ENCODE measurements around the gene RESP18.
"Not testable (repeated sequence)": the region's sequence is repeated elsewhere in the genome, so short reads cannot be mapped to it uniquely, and the experiment has no call there.

RESP18 gene

DNA sequence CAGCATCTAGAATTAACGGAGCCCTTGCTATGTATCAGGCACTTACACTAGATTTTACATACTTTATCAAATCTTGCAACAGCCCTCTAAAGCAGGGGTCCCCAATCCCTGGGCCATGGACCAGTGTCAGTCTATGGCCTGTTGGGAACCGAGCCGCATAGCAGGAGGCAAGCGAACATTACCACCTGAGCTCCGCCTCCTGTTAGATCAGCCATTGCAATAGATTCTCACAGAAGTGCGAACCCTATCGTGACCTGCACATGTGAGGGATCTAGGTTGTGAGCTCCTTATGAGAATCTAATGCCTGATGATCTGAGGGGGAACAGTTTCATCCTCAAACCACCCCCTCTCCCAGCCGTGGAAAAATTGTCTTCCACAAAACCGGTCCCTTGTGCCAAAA lies 39.9 kb downstream of the RESP18 start:
- TF ChIP-seq GATA1 (IDR thresholded peaks at IDR 0.05; ENCODE audit: low read depth, low read length) (no peak), POLR2A (IDR thresholded peaks at IDR 0.05; ENCODE audit: low read length) (no peak)

DNA sequence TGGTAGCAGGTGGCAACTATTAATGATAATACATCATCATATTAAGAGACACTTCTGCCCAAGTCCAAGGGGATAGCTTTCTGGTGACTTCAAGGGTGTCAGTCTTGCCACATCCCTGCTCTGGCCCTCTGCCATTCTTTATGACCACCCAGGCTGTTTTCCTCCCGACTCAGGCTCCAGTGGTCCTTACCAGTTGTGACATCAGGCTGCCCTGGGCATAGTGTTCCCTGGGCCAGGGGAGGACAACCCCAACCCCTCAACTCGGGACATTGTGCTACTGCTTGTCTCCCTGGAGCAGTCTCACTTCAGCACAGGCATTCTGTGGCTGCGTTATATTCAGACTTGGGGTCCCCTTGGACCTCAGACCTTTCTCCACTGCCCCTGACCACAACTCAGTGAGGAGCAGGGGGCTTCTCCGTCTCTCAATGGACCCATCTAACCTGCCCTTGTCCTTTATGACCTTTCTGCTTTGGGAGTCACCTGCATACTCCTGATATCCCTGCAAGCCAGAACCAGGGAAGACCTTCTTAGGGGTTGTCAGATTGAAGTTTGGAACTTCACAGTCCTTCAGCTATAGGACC lies 40.5 kb downstream of the RESP18 start:
- no peak for TF ChIP-seq GATA1 (IDR thresholded peaks at IDR 0.05; ENCODE audit: low read depth, low read length)
- no peak for TF ChIP-seq POLR2A (IDR thresholded peaks at IDR 0.05; ENCODE audit: low read length)
- no peak for DNase-seq

More for the DNA sequence above, 39.9 kb downstream of the RESP18 start:
- DNase-seq = no peak

GRCh38 chr2:219291394-219291793 lies 41.1 kb downstream of the RESP18 start:
- TF ChIP-seq GATA1 (IDR thresholded peaks at IDR 0.05; ENCODE audit: low read depth, low read length) (no peak), POLR2A (IDR thresholded peaks at IDR 0.05; ENCODE audit: low read length) (no peak)
- DNase-seq = no peak

DNA sequence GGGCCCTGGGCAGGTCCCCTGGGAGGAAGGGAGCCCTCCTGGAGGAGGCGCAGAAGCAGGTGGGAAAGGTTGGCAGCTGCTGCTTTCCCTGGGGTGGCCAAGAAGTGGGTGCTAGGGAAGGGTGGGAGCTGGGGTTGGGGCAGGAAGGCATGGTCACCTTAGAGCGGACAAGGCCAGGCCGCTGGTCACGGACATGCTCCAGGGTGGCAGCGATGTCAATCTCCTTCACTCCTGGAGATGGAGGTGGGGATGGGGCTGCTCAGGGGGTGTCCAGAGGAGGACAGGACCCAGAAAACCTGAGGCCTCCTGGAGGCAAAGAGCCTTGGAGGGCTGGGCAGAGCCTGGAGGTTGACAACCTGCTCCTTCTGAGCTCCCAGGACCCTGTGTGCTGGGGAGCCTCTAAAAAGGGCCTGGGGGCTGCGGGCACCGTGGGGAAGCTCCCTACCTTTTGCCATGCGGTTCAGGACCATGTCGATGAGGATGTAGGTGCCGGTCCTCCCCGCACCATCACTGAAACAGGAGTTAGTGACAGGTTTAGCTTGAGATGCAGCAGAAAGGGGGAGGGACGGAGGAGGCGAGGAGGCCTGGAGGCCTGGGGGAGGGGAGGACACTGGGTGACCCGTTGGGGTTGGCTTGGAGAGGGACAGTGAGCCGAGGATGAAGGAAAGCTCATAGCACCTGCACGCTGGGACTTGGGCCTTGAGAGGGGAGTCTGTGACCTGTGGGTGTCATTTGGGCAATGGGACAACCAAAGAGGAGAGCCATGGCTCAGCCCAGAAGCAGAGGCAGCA lies 42.0 kb downstream of the RESP18 start:
- TF ChIP-seq POLR2A (IDR thresholded peaks at IDR 0.05; ENCODE audit: low read length) (no peak), GATA1 (IDR thresholded peaks at IDR 0.05; ENCODE audit: low read depth, low read length) (no peak)
- DNase-seq = no peak

GRCh38 chr2:219289537-219290361 lies 42.8 kb downstream of the RESP18 start:
- DNase-seq = peak; percentile 89 to 95
- TF ChIP-seq GATA1 (IDR thresholded peaks at IDR 0.05; ENCODE audit: low read depth, low read length) (no peak), POLR2A (IDR thresholded peaks at IDR 0.05; ENCODE audit: low read length) (no peak)

DNA sequence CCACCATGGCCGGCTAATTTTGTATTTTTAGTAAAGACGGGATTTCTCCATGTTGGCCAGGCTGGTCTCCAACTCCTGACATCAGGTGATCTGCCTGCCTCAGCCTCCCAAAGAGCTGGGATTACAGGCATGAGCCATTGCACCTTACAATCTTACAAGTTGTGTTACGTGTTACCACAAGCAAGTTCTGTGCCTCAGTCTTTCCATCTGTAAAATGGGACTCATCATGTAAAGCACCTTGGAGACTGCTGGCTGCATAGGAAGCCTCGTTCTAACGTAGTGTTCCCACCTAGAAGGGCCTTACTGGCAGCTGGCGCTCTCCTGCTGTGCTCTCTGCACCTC lies 43.4 kb downstream of the RESP18 start:
- DNase-seq = no peak
- TF ChIP-seq GATA1 (IDR thresholded peaks at IDR 0.05; ENCODE audit: low read depth, low read length) = no peak
- TF ChIP-seq POLR2A (IDR thresholded peaks at IDR 0.05; ENCODE audit: low read length) = no peak

DNA sequence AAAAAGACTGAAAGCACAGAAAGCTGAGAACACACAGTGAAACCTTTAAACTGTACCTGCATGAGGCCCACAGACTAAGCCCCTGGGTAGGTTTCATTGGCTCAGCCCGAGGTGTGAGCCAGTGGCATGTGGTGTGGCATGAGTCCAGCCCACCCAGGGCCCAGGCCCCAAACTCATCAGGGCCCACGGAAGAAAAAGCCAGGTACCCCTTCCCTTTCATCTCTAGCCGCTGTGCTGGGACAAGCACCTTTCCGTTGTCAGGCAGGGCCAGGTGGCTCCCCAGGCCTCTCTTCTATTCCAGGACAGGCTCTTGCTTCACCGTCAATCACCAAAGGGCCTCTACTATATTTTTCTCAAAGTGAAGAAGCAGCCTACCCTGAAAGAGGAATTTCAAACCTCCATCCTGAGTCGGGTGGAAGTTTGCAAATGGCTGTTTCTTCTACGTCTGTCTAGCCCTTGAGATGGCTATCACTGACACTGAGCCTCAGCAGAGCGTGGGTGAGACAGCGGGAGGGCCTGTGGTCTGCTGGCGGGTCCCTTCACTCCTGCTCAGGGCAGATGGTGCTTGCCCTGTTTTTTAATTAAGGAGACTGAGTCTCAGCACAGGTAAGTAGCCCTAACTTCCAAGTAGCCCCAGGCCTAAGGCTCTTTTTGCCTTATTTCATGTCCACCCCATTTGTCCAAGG lies 44.8 kb downstream of the RESP18 start:
- no peak for TF ChIP-seq GATA1 (IDR thresholded peaks at IDR 0.05; ENCODE audit: low read depth, low read length)
- TF ChIP-seq POLR2A (IDR thresholded peaks at IDR 0.05; ENCODE audit: low read length) = no peak

GRCh38 chr2:219287116-219287440 lies 45.5 kb downstream of the RESP18 start:
- not testable (repeated sequence) for DNase-seq

More for the DNA sequence above, 44.8 kb downstream of the RESP18 start:
- DNase-seq = peak; percentile 62 to 68

DNA sequence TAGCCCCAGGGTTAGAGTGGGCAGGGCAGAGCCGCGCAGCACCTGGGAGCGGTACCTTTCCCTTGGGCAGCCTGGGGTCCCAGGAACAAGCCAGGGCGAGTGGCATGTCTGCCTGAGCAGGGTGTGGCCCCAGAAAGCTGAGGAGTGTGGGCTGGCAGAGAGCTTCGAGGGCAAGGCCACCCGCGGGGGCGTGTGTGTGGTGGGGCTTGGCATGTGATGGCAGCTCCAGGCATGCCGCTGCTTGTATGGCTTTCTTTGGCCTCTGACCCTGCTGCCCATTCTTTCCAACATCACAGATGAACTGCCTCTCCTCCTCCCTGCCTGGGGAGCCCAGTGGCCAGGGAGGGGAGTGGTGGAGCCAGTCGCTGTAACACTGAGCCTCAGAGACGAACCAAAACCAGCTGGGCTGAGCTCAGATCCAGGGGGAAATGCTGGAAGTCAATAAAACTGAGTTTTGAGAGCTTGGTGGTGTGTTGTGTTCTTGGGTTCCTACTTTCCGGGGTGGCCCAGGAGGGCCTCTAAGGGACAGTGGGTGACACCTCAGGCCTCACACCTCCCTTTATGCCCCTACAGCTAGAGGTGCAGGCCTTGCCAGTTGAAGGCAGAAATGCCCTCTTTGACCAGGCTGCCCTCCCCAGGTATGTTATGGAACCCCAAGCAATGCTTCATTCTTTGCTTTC lies 46.0 kb downstream of the RESP18 start:
- TF ChIP-seq POLR2A (IDR thresholded peaks at IDR 0.05; ENCODE audit: low read length) (no peak), GATA1 (IDR thresholded peaks at IDR 0.05; ENCODE audit: low read depth, low read length) (no peak)
- no peak for DNase-seq

GRCh38 chr2:219285894-219286425 lies 46.6 kb downstream of the RESP18 start:
- DNase-seq = no peak
- TF ChIP-seq POLR2A (IDR thresholded peaks at IDR 0.05; ENCODE audit: low read length) (no peak), GATA1 (IDR thresholded peaks at IDR 0.05; ENCODE audit: low read depth, low read length) (no peak)

DNA sequence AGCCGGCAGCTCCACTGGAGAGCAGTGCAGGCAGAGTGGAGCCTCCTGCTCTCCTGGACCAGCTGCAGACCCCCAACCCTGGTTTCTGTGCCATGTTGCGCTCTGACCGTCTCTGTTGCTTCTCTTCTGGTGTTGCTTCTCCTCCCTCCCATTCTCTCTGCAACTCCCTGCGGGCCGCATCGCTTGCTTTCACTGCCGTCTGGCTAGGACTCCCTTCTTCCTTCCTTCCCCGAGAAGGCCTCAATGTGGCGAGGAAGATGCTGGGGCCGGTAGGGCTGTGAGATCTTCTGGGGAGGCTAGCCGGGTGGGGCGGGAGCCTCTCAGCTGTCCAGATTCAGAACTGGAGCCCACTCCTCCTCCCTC lies 47.2 kb downstream of the RESP18 start:
- no peak for TF ChIP-seq POLR2A (IDR thresholded peaks at IDR 0.05; ENCODE audit: low read length)
- TF ChIP-seq GATA1 (IDR thresholded peaks at IDR 0.05; ENCODE audit: low read depth, low read length) = no peak

DNA sequence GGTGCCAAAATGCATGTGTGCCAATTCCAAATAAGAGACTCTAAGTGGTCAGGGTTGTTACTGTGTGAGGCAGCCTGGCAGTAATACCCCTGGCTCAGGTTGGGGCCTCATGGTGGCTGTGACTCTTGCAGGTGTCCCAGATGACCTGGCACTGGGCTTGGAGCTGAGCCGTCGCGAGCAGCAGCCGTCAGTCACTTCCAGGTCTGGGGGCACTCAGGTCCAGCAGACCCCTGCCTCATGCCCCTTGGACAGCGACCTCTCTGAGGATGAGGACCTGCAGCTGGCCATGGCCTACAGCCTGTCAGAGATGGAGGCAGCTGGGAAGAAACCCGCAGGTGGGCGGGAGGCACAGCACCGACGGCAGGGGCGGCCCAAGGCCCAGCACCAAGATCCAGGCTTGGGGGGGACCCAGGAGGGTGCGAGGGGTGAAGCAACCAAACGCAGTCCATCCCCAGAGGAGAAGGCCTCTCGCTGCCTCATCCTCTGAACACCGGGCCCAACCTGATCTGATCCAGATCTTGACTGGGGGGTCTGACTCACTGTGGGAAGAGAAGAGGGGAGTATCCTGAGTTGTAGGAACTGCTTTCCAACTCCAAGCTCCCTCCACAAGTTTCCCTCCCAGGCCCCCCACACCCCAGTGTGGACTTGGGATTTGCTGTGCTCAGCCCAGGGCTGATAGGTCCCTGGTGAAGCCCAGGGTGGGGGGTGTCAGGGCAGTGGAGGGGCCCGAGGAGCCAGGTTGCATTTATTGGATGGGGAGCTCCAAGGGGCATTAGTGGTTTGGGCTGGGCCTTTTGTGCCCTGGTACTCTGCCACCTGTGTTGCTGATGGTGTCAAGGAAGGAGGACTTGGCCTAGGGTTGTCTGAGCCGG lies 47.8 kb downstream of the RESP18 start:
- DNase-seq = no peak

More for the DNA sequence above, 47.2 kb downstream of the RESP18 start:
- DNase-seq = no peak

More for the DNA sequence above, 47.8 kb downstream of the RESP18 start:
- TF ChIP-seq GATA1 (IDR thresholded peaks at IDR 0.05; ENCODE audit: low read depth, low read length) (no peak), POLR2A (IDR thresholded peaks at IDR 0.05; ENCODE audit: low read length) (no peak)

All from erythroblast (primary cell).